WTC11 (cell line): ENCODE measurements around the gene FHAD1.

Experiments
- CREB1 ChIP-seq: sonication (generic); formaldehyde crosslinking; IDR thresholded peaks from 2 replicates; pipeline ENCODE4 v1.8.0; 2023; ENCODE audit warnings: mild to moderate bottlenecking, missing genetic modification reagents
- ETV6 ChIP-seq: sonication (generic); formaldehyde crosslinking; IDR thresholded peaks from 2 replicates; pipeline ENCODE4 v1.8.1; 2022; ENCODE audit warnings: mild to moderate bottlenecking, missing genetic modification reagents
- NFYB ChIP-seq: sonication (generic); formaldehyde crosslinking; conservative IDR thresholded peaks from 2 replicates; pipeline ENCODE4 v1.8.0; 2022; ENCODE audit warnings: low read depth, missing genetic modification reagents
- TCF7 ChIP-seq: sonication (generic); formaldehyde crosslinking; IDR thresholded peaks from 2 replicates; pipeline ENCODE4 v1.8.0; 2022; ENCODE audit warnings: mild to moderate bottlenecking, low read depth, missing genetic modification reagents, moderate library complexity
- TEAD4 ChIP-seq: sonication (generic); formaldehyde crosslinking; IDR thresholded peaks from 2 replicates; pipeline ENCODE4 v1.8.0; 2022; ENCODE audit warnings: mild to moderate bottlenecking, missing genetic modification reagents
- TF ChIP-seq, protein P1 (sequence below): fragments of 200-600 bp; IDR thresholded peaks from 2 replicates; pipeline ENCODE4 v1.8.0; 2022; ENCODE audit warnings: antibody characterized with exemption
- TF ChIP-seq, protein P2 (sequence below): sonication (generic); formaldehyde crosslinking; IDR thresholded peaks from 2 replicates; pipeline ENCODE4 v1.8.1; 2023; ENCODE audit warnings: mild to moderate bottlenecking, moderate library complexity, missing genetic modification reagents
- TF ChIP-seq, protein P3 (sequence below): sonication (generic); formaldehyde crosslinking; IDR thresholded peaks from 2 replicates; pipeline ENCODE4 v1.8.1; 2023; ENCODE audit warnings: mild to moderate bottlenecking, missing genetic modification reagents
- TF ChIP-seq, protein P4 (sequence below): sonication (generic); formaldehyde crosslinking; IDR thresholded peaks from 2 replicates; pipeline ENCODE4 v1.8.1; 2023; ENCODE audit warnings: mild to moderate bottlenecking, missing genetic modification reagents, moderate library complexity
- TF ChIP-seq, protein P5 (sequence below): sonication (generic); formaldehyde crosslinking; IDR thresholded peaks from 2 replicates; pipeline ENCODE4 v1.8.0; 2022; ENCODE audit warnings: missing genetic modification reagents
- TF ChIP-seq, protein P6 (sequence below): sonication (generic); formaldehyde crosslinking; IDR thresholded peaks from 2 replicates; pipeline ENCODE4 v1.8.1; 2023; ENCODE audit warnings: mild to moderate bottlenecking, missing genetic modification reagents, moderate library complexity
- TF ChIP-seq, protein P7 (sequence below): fragments of 250-450 bp; sonication (Bioruptor Pico); conservative IDR thresholded peaks from 2 replicates; pipeline ENCODE4 v1.9.0; 2021; ENCODE audit warnings: mild to moderate bottlenecking
- TF ChIP-seq, protein P8 (sequence below): sonication (generic); formaldehyde crosslinking; IDR thresholded peaks from 2 replicates; pipeline ENCODE4 v1.8.0; 2022; ENCODE audit warnings: mild to moderate bottlenecking, missing genetic modification reagents

DNA sequence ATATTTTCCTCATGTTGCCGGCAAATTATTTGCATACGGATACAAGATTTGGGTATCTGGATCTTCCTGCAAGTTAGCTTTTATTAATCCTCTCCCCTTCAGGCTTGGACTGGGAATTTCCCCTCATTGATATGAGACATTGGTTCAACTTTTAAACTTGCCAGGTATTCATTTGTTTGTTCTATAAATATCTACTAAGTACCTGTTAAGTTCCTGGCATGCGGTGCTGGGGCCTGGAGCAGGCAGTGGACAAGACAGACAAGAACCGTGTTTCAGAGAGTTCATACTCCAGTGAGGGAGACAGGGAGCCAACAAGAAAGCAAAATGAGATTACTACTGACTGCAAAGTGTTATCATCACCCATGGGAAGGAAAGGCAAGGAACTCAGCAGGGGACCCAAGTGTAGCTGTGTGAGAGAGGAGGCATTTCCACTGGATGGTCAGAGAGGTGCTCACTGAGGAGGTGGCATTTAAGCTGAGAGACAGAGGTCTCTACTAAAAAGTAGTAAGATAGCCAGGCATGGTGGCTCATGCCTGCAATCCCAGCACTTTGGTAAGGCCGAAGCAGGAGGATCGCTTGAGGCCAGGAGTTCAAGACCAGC, 39.1 kb upstream of the FHAD1 start:
- TF ChIP-seq, protein P1, sequence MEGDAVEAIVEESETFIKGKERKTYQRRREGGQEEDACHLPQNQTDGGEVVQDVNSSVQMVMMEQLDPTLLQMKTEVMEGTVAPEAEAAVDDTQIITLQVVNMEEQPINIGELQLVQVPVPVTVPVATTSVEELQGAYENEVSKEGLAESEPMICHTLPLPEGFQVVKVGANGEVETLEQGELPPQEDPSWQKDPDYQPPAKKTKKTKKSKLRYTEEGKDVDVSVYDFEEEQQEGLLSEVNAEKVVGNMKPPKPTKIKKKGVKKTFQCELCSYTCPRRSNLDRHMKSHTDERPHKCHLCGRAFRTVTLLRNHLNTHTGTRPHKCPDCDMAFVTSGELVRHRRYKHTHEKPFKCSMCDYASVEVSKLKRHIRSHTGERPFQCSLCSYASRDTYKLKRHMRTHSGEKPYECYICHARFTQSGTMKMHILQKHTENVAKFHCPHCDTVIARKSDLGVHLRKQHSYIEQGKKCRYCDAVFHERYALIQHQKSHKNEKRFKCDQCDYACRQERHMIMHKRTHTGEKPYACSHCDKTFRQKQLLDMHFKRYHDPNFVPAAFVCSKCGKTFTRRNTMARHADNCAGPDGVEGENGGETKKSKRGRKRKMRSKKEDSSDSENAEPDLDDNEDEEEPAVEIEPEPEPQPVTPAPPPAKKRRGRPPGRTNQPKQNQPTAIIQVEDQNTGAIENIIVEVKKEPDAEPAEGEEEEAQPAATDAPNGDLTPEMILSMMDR = no peak
- TF ChIP-seq TCF7 (CRISPR knock-in tag) (no peak), CREB1 (CRISPR knock-in tag) (no peak), NFYB (CRISPR knock-in tag) (no peak), ETV6 (CRISPR knock-in tag) (no peak), TEAD4 (CRISPR knock-in tag) (no peak)
- TF ChIP-seq, protein P2, sequence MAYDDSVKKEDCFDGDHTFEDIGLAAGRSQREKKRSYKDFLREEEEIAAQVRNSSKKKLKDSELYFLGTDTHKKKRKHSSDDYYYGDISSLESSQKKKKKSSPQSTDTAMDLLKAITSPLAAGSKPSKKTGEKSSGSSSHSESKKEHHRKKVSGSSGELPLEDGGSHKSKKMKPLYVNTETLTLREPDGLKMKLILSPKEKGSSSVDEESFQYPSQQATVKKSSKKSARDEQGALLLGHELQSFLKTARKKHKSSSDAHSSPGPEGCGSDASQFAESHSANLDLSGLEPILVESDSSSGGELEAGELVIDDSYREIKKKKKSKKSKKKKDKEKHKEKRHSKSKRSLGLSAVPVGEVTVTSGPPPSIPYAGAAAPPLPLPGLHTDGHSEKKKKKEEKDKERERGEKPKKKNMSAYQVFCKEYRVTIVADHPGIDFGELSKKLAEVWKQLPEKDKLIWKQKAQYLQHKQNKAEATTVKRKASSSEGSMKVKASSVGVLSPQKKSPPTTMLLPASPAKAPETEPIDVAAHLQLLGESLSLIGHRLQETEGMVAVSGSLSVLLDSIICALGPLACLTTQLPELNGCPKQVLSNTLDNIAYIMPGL (CRISPR knock-in tag) = no peak
- TF ChIP-seq, protein P3, sequence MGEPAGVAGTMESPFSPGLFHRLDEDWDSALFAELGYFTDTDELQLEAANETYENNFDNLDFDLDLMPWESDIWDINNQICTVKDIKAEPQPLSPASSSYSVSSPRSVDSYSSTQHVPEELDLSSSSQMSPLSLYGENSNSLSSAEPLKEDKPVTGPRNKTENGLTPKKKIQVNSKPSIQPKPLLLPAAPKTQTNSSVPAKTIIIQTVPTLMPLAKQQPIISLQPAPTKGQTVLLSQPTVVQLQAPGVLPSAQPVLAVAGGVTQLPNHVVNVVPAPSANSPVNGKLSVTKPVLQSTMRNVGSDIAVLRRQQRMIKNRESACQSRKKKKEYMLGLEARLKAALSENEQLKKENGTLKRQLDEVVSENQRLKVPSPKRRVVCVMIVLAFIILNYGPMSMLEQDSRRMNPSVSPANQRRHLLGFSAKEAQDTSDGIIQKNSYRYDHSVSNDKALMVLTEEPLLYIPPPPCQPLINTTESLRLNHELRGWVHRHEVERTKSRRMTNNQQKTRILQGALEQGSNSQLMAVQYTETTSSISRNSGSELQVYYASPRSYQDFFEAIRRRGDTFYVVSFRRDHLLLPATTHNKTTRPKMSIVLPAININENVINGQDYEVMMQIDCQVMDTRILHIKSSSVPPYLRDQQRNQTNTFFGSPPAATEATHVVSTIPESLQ (CRISPR knock-in tag) = no peak
- TF ChIP-seq, protein P4, sequence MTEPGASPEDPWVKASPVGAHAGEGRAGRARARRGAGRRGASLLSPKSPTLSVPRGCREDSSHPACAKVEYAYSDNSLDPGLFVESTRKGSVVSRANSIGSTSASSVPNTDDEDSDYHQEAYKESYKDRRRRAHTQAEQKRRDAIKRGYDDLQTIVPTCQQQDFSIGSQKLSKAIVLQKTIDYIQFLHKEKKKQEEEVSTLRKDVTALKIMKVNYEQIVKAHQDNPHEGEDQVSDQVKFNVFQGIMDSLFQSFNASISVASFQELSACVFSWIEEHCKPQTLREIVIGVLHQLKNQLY (CRISPR knock-in tag) = no peak
- TF ChIP-seq, protein P5, sequence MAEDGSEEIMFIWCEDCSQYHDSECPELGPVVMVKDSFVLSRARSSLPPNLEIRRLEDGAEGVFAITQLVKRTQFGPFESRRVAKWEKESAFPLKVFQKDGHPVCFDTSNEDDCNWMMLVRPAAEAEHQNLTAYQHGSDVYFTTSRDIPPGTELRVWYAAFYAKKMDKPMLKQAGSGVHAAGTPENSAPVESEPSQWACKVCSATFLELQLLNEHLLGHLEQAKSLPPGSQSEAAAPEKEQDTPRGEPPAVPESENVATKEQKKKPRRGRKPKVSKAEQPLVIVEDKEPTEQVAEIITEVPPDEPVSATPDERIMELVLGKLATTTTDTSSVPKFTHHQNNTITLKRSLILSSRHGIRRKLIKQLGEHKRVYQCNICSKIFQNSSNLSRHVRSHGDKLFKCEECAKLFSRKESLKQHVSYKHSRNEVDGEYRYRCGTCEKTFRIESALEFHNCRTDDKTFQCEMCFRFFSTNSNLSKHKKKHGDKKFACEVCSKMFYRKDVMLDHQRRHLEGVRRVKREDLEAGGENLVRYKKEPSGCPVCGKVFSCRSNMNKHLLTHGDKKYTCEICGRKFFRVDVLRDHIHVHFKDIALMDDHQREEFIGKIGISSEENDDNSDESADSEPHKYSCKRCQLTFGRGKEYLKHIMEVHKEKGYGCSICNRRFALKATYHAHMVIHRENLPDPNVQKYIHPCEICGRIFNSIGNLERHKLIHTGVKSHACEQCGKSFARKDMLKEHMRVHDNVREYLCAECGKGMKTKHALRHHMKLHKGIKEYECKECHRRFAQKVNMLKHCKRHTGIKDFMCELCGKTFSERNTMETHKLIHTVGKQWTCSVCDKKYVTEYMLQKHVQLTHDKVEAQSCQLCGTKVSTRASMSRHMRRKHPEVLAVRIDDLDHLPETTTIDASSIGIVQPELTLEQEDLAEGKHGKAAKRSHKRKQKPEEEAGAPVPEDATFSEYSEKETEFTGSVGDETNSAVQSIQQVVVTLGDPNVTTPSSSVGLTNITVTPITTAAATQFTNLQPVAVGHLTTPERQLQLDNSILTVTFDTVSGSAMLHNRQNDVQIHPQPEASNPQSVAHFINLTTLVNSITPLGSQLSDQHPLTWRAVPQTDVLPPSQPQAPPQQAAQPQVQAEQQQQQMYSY (CRISPR knock-in tag) = no peak
- TF ChIP-seq, protein P6, sequence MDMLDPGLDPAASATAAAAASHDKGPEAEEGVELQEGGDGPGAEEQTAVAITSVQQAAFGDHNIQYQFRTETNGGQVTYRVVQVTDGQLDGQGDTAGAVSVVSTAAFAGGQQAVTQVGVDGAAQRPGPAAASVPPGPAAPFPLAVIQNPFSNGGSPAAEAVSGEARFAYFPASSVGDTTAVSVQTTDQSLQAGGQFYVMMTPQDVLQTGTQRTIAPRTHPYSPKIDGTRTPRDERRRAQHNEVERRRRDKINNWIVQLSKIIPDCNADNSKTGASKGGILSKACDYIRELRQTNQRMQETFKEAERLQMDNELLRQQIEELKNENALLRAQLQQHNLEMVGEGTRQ (CRISPR knock-in tag) = no peak
- TF ChIP-seq, protein P7, sequence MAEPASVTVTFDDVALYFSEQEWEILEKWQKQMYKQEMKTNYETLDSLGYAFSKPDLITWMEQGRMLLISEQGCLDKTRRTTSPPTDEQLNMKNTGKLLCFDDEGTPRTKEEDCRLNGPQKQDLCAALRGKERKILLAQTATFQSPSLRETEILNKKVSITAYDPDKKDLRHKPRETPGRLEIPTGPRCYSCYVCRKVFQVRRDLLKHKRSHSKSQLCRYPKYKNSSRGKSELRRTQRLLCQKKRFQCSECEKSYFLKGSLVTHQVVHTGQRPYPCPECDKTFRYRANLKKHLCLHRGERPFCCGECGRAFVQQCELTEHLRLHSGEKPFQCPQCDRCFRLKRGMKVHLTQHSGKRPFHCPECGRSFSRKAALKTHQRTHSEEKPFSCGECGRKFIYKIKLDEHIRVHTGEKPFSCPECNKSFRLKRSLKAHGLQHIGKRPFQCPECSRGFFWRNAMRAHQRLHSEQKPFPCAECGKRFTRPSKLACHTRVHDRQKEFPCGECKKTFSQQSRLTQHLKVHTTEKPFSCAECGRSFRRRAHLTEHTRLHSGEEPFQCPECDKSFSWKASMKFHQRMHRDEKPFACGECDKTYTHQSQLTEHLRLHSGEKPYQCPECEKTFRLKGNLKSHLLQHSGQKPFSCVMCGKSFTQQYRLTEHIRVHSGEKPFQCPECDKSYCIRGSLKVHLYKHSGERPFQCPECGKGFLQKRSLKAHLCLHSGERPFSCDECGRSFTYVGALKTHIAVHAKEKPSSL = no peak
- TF ChIP-seq, protein P8, sequence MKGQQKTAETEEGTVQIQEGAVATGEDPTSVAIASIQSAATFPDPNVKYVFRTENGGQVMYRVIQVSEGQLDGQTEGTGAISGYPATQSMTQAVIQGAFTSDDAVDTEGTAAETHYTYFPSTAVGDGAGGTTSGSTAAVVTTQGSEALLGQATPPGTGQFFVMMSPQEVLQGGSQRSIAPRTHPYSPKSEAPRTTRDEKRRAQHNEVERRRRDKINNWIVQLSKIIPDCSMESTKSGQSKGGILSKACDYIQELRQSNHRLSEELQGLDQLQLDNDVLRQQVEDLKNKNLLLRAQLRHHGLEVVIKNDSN (CRISPR knock-in tag) = no peak
